ENCODE measurements around the gene PDE10A. TPM values are rescaled to one million over a fixed set of nuclear protein-coding genes. Genes with fewer than 3 reads are reported as not detected.

Gene PDE10A
- total RNA-seq, 1 experiment from 2014 or later, result 0.31 TPM

DNA sequence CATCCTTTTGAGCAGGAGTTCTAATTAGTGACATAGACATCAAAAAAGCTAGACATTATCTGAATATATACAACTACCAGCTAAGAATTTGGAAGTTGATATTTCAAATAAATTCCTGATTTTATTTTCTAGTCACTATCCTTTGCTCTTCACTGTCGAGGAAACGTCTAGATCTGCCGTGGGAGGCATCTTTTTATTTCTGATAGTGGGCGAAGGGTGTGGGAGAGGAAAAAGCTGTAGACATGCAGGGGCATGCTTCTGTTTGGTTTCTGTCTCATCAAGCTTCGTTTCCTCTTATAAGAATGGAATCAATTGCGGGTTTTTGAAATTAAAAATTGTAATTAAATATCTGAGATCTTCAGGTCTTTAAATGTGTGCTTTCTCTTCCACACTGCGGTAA is 337.4 kb downstream of the PDE10A start:
- H3K36me3 Mint-ChIP-seq (ENCODE audit: insufficient read depth in 1 of 3, low read depth in 3 of 3), result peaks cover 2 to 17% (median 8%) of the 10 kb centered on the region in 3 experiments

More for the DNA sequence above, 337.4 kb downstream of the PDE10A start:
- Histone ChIP-seq H2BK15ac (ENCODE audit: low read depth, low read length) (no peak overlapping the region), H3K4me2 (ENCODE audit: insufficient read depth, insufficient read length, low read length) (no peak overlapping the region), H4K20me1 (ENCODE audit: control insufficient read depth, insufficient read depth, insufficient read length) (no peaks in the 10 kb centered on the region), H3K23ac (ENCODE audit: insufficient read length, low read depth, low read length) (no peak overlapping the region), H3K4ac (ENCODE audit: low read depth, low read length) (no peak overlapping the region), H2AFZ (ENCODE audit: low read length) (no peak overlapping the region), H2BK20ac (ENCODE audit: low read depth, low read length, poor library complexity, severe bottlenecking) (no peak overlapping the region), H3K27ac (ENCODE audit: insufficient read length, low read depth, low read length) (no peak overlapping the region), H4K8ac (replicated peaks; ENCODE audit: insufficient read length, low read depth, low read length) (no peak overlapping the region), H3K27me3 (ENCODE audit: insufficient read depth, low read length) (no peaks in the 10 kb centered on the region), H4K5ac (ENCODE audit: insufficient read length, low read depth, low read length) (no peak overlapping the region), H3K79me1 (ENCODE audit: insufficient read depth, low read depth, low read length, poor library complexity, severe bottlenecking) (no peaks in the 10 kb centered on the region), H2BK5ac (ENCODE audit: insufficient read length, low read length) (no peak overlapping the region), H4K91ac (ENCODE audit: insufficient read length, low read depth, low read length) (no peak overlapping the region), H3K9me3 (ENCODE audit: control insufficient read depth, low read depth, low read length) (no peaks in the 10 kb centered on the region), H2BK120ac (ENCODE audit: low read depth, low read length, poor library complexity, severe bottlenecking) (no peak overlapping the region), H3K56ac (ENCODE audit: insufficient read length, low read depth, low read length) (no peak overlapping the region), H3K23me2 (ENCODE audit: insufficient read length, low read depth, low read length, poor library complexity, severe bottlenecking) (no peaks in the 10 kb centered on the region), H3K9ac (ENCODE audit: extremely low read depth, insufficient read length, low read length) (no peak overlapping the region), H2BK12ac (ENCODE audit: insufficient read length, low read depth, low read length) (no peak overlapping the region), H3K14ac (ENCODE audit: insufficient read depth, low read length) (no peak overlapping the region), H3K18ac (ENCODE audit: insufficient read length, low read depth, low read length) (no peak overlapping the region), H3K79me2 (ENCODE audit: insufficient read depth, low read length) (no peaks in the 10 kb centered on the region), H3T11ph (ENCODE audit: low read length) (no peak overlapping the region), H3K4me1 (ENCODE audit: insufficient read depth, low read length) (no peaks in the 10 kb centered on the region), H2AK5ac (ENCODE audit: insufficient read length, low read length) (no peak overlapping the region)
- no peak overlapping the region for H3K27ac Mint-ChIP-seq
- H3K9me3 Mint-ChIP-seq, result peaks cover 17 to 23% of the 10 kb centered on the region in 2 experiments
- no CpG with 5 or more reads among the region's 7 CpGs for WGBS (ENCODE audit: extremely low coverage, insufficient read length, low lambda C conversion rate)
- TF ChIP-seq, protein P1, sequence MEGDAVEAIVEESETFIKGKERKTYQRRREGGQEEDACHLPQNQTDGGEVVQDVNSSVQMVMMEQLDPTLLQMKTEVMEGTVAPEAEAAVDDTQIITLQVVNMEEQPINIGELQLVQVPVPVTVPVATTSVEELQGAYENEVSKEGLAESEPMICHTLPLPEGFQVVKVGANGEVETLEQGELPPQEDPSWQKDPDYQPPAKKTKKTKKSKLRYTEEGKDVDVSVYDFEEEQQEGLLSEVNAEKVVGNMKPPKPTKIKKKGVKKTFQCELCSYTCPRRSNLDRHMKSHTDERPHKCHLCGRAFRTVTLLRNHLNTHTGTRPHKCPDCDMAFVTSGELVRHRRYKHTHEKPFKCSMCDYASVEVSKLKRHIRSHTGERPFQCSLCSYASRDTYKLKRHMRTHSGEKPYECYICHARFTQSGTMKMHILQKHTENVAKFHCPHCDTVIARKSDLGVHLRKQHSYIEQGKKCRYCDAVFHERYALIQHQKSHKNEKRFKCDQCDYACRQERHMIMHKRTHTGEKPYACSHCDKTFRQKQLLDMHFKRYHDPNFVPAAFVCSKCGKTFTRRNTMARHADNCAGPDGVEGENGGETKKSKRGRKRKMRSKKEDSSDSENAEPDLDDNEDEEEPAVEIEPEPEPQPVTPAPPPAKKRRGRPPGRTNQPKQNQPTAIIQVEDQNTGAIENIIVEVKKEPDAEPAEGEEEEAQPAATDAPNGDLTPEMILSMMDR (conservative IDR thresholded peaks at IDR 0.05), result no peak
- H3K4me1 Mint-ChIP-seq, result no peaks in the 10 kb centered on the region
- H3K4me3 Mint-ChIP-seq, result no peak overlapping the region
- H3K27me3 Mint-ChIP-seq (ENCODE audit: low read depth), result peaks cover 2% of the 10 kb centered on the region
- DNase-seq, result no peak

All from H9 (cell line).